ENCODE measurements around the gene TTC34. TPM values are rescaled to one million over a fixed set of nuclear protein-coding genes. Genes with fewer than 3 reads are reported as not detected.

Gene TTC34
- total and polyA plus RNA-seq, 10 of the 15 experiments (the other 5 are each of a cell fraction or from before 2014, with no cell fraction given): 0.03 to 0.49 (median 0.05) TPM; not detected in 2

- TF ChIP-seq BACH1 (IDR thresholded peaks at IDR 0.05; ENCODE audit: borderline replicate concordance) (no peak), CTCF (IDR thresholded peaks at IDR 0.05 in 2 of 3, conservative IDR thresholded peaks at IDR 0.05 in 1 of 3; ENCODE audit: control insufficient read depth in 2 of 3, extremely low read depth in 1 of 3, insufficient read depth in 1 of 3, low read depth in 3 of 3, low read length in 3 of 3) (no peak), REST (IDR thresholded peaks at IDR 0.05; ENCODE audit: low read depth, low read length) (no peak), PAX5 (IDR thresholded peaks at IDR 0.05; ENCODE audit: borderline replicate concordance, low read depth, low read length) (no peak), MLLT1 (IDR thresholded peaks at IDR 0.05) (no peak), POLR2A (IDR thresholded peaks at IDR 0.05; ENCODE audit: low read depth, low read length) (no peak), ZNF24 (IDR thresholded peaks at IDR 0.05) (no peak), YBX1 (IDR thresholded peaks at IDR 0.05) (no peak), ZNF207 (IDR thresholded peaks at IDR 0.05; ENCODE audit: borderline replicate concordance) (no peak), TARDBP (IDR thresholded peaks at IDR 0.05; ENCODE audit: borderline replicate concordance) (no peak)
- ChIA-PET RAD21 (ENCODE audit: unreplicated experiment) (no interaction called here), POLR2A (no interaction called here), CTCF (no interaction called here), SMC1A (ENCODE audit: uncharacterized antibody, unreplicated experiment) (no interaction called here)
- intact Hi-C loops (cut with micrococcal nuclease; ENCODE audit: unreplicated experiment) (no loop called here), in situ Hi-C loops (cut with MboI) (loop anchor here (25.0 kb wide), 1 partner anchor 119 kb away; no protein-coding TSS in a partner anchor)
- FAIRE-seq: no peak
- H4K20me1 ChIP-seq (ENCODE audit: control insufficient read depth, insufficient read depth): no peaks in the 10 kb centered on the region
- H3K27ac ChIP-seq (ENCODE audit: control insufficient read depth, insufficient read depth): no peak overlapping the region
- H3K4me2 ChIP-seq (ENCODE audit: control insufficient read depth, insufficient read depth): no peak overlapping the region
- H3K9ac ChIP-seq (ENCODE audit: control insufficient read depth, insufficient read depth, low read length): no peak overlapping the region
- no peak overlapping the region for H2AFZ ChIP-seq (ENCODE audit: control insufficient read depth, low read depth, low read length)
- H3K4me3 ChIP-seq: no peak overlapping the region
- H3K79me2 ChIP-seq (ENCODE audit: control insufficient read depth, insufficient read depth, low read length): no peaks in the 10 kb centered on the region
- ATAC-seq: no peak
- 32% methylated on average over 15 of the region's 15 CpGs for whole genome bisulfite sequencing (ENCODE audit: insufficient coverage, insufficient replicate concordance, low lambda C conversion rate, missing lambda C conversion rate)
- H3K36me3 ChIP-seq (ENCODE audit: control insufficient read depth in 2 of 2, insufficient read depth in 2 of 2, low read length in 1 of 2): no peaks in the 10 kb centered on the region
- BruUV-seq (replicated peaks): no TSS peak
- H3K27me3 ChIP-seq (replicated peaks in 1 of 2; ENCODE audit: control insufficient read depth in 2 of 2, insufficient read depth in 2 of 2, low read length in 1 of 2): no peaks in the 10 kb centered on the region
- no peak for DNase-seq (ENCODE audit: low read depth, low spot score)
- H3K9me3 ChIP-seq (replicated peaks; ENCODE audit: control insufficient read depth, insufficient read depth, low read length): no peaks in the 10 kb centered on the region; the same call in 2 of the 3 replicates
- no peaks in the 10 kb centered on the region for H3K4me1 ChIP-seq (ENCODE audit: control insufficient read depth, insufficient read depth, low read length)
Observed at GRCh38 chr1:2806591-2806990, 5.1 kb upstream of the TTC34 start.

Measured in GM12878 (cell line).